GM10248 (cell line): ENCODE data around the gene FAM133A.

Experiments used
- CTCF ChIA-PET: fragments of 300-600 bp; sonication (Branson Sonifier 250); formaldehyde crosslinking; extraction: SDS; loops from one replicate; lab custom pipeline; 2021; ENCODE audit warnings: antibody characterized with exemption; lab: Yijun Ruan, JAX
- POLR2A ChIA-PET: fragments of 350-650 bp; sonication (Branson Sonifier 250); formaldehyde crosslinking; extraction: SDS; loops from one replicate; lab custom pipeline; 2020; ENCODE audit warnings: antibody characterized with exemption; lab: Yijun Ruan, JAX
- DNase-seq: peaks from one replicate; pipeline ENCODE4 v3.0.0; 2012; ENCODE audit errors: extremely low spot score
- TF ChIP-seq, protein P1 (sequence below): IDR thresholded peaks from 2 replicates; pipeline ENCODE4 v1.5.1; 2012; ENCODE audit warnings: mild to moderate bottlenecking, low read depth; ENCODE audit errors: extremely low read depth, missing control alignments, control extremely low read depth

The FAM133A gene

DNA sequence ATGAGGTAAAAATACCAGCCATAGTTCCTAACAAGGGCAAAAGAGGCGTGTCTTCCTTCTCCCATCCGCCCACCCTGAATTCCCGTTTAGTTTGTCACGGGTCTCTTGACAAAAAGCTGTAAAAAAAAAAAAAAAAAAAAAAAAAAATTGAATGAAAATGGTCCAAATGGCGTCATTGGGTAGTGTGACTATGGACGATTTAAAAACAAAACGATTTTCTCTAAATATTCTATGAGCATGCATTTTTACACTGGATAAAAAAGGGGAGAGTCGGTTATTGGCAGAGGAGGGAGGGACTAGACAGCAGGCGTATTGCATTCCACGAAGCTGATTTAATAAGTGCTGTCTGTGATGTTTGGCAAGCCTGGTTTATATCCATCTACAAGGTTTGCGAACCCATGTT is at the start of gene FAM133A:
FAM133A (plus strand) TSS at position 338 of the 403 bp plus-strand sequence. CDS start 35,214 bp downstream, outside the sequence.
- CTCF ChIA-PET: no interaction called here
- TF ChIP-seq, protein P1, sequence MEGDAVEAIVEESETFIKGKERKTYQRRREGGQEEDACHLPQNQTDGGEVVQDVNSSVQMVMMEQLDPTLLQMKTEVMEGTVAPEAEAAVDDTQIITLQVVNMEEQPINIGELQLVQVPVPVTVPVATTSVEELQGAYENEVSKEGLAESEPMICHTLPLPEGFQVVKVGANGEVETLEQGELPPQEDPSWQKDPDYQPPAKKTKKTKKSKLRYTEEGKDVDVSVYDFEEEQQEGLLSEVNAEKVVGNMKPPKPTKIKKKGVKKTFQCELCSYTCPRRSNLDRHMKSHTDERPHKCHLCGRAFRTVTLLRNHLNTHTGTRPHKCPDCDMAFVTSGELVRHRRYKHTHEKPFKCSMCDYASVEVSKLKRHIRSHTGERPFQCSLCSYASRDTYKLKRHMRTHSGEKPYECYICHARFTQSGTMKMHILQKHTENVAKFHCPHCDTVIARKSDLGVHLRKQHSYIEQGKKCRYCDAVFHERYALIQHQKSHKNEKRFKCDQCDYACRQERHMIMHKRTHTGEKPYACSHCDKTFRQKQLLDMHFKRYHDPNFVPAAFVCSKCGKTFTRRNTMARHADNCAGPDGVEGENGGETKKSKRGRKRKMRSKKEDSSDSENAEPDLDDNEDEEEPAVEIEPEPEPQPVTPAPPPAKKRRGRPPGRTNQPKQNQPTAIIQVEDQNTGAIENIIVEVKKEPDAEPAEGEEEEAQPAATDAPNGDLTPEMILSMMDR: no peak
- no peak for DNase-seq
- POLR2A ChIA-PET: no interaction called here

DNA sequence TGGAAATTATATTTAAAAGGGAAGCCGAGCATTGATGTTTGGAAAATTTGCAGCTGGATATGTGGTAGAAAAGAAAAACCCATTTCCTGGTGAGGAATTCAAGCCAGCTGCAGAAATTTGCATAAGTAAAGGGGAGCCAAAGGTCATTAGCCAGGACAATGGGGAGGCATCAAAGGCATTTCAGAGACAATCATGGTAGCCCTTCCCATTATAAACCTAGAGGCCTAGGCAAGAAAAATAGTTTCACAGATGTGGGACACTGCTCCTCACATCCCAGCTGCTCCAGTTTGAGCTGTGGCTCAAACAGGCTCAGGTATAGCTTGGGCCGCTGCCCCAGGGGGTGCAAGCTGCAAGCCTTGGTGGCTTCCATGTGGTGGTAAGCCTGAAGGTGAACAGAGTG is 36.4 kb upstream of the FAM133A start:
- POLR2A ChIA-PET: no interaction called here
- CTCF ChIA-PET: no interaction called here
- TF ChIP-seq, protein P1: no peak
- DNase-seq: no peak

DNA sequence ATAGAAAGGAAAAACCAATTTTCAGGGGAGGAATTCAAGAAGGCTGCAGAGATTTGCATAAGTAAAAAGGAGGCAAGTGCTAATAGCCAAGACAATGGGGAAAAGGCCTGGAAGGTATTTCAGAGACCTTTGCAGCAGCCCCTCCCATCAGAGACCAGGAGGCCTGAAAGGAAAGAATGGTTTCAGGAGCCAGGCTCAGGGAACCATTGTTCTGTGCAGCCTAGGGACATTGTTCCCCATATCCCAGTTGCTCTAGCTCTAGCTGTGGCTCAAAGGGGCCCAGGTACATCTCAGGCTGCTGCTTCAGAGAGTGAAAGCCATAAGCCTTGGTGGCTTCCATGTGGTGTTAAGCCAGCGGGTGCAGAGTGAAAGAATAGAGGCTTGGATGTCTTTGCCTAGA is 24.6 kb upstream of the FAM133A start:
- TF ChIP-seq, protein P1: no peak
- POLR2A ChIA-PET: no interaction called here
- CTCF ChIA-PET: no interaction called here
- DNase-seq: no peak

DNA sequence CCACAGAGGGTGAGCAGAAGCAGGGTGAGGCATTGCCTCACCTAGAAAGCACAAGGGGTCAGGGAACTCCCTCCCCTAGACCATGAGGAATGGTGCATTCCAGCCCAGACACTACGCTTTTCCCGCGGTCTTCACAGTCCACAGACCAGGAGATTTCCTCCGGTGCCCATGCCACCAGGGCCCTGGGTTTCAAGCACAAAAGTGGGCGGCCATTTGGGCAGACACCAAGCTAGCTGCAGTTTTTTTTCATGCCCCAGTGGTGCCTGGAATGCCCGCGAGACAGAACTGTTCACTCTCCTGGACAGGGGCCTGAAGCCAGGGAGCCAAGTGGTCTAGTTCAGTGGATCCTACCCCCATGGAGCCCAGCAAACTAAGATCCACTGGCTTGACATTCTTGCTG is 13.4 kb upstream of the FAM133A start:
- POLR2A ChIA-PET: no interaction called here
- CTCF ChIA-PET: no interaction called here

DNA sequence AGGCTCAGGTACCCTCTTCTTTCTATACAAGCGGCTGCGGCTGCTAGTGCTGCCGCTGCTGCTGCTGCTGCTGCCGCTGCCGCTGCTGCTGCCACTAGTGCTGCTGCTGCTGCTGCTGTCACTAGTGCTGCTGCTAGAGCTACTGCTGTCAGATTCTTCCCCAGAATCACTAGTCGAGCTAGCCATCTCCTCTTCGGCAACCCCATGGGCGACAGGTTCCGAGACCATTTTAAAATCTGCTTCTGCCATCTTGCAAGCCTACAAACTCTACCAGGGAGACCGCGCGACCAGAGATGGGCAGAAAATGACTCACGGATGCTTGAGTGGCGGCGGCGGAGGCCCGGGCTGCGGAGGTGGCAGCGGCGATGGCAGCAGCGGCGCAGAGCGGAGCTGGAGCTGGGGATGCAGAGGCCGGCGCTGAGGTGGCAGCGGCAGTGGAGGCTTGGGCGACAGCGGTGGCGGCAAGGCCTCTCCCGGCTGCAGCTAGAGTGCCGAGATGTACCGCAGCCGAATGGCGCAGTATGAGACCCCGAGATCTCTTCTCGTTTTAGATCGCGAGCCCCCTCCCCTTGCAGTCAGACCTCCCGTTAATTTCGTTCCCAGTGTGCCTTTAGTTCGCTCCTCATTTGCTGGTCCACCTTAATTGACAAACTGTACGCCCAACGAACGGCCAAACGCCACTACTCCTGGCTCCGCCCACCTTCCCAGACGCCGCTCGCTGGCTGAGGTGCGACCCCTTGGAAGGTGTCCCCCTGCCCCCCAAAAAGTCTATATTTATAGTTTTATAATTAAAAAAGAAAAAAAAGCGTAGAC is 744 bp upstream of the FAM133A start, which contains the start of gene NAP1L3:
NAP1L3 (minus strand) TSS at position 523 of the 813 bp plus-strand sequence; CDS start at position 249, 274 bp downstream.
- CTCF ChIA-PET: no interaction called here
- TF ChIP-seq, protein P1: no peak
- peak; percentile 8 for DNase-seq
- POLR2A ChIA-PET: no interaction called here

More for the DNA sequence above, 13.4 kb upstream of the FAM133A start:
- DNase-seq: no peak
- TF ChIP-seq, protein P1: no peak

DNA sequence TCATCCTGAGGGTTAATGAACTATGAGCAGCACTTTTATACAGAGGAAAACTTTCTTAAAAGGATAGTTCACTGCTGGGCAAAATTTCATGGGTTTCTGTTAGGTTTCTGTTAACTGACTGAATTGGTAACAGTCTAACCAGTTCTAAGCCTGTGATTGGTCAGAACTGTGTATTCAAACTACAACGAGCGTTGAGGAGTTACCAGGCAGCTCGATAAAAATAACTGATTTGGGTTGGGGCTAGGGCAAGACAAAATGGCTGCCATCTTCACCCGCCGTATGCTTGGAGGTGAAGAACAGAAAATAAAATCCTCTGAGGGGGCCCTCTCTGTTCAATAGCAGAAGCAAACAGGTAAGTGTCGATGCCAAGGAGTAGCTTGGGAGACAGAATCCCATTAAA is 22.0 kb downstream of the FAM133A start:
- CTCF ChIA-PET: no interaction called here
- POLR2A ChIA-PET: no interaction called here

More for the DNA sequence above, 22.0 kb downstream of the FAM133A start:
- TF ChIP-seq, protein P1: no peak
- no peak for DNase-seq
